ENCODE data around the gene ARID3A. TPM values are rescaled to one million over a fixed set of nuclear protein-coding genes. Genes with fewer than 3 reads are reported as not detected.

The ARID3A gene
- total and polyA plus RNA-seq, 2 of the 8 experiments (the other 6 are each of a cell fraction or from before 2014, with no cell fraction given), result 40.5 to 77.4 TPM

DNA sequence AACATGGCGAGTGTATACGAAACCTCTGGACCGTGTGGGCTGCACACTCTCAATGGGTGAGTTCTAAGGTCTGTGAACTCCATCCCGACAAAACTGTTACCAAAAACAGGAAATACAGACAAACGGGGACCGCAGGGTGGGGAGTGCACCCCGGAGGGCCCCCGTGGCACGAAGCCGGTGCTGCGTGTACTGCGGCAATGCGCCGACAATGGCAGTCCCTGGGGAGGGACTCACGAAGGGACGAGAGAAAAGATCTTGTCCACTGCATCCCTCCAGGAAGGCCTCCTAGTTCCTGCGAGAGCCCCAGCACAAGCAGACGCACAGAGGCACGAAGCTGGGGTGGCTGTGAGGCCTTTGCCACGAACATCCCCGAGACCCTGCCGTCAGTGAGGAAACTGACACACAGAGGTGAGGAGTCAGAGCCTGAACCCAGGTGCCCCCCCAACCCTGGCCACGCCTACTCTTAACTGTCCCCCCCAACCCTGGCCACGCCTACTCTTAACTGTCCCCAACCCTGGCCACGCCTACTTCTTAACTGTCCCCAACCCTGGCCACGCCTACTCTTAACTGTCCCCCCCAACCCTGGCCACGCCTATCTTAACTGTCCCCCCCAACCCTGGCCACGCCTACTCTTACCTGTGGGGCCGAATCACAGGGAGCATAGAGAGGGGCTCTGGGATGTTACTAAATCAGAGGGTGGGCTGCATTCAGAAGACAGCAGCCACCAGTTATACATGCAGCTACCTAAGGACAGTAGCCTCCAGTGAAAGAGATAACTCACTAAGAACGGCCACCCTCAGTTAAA, 37.1 kb upstream of the ARID3A start (continued):
- TF ChIP-seq, protein P1, sequence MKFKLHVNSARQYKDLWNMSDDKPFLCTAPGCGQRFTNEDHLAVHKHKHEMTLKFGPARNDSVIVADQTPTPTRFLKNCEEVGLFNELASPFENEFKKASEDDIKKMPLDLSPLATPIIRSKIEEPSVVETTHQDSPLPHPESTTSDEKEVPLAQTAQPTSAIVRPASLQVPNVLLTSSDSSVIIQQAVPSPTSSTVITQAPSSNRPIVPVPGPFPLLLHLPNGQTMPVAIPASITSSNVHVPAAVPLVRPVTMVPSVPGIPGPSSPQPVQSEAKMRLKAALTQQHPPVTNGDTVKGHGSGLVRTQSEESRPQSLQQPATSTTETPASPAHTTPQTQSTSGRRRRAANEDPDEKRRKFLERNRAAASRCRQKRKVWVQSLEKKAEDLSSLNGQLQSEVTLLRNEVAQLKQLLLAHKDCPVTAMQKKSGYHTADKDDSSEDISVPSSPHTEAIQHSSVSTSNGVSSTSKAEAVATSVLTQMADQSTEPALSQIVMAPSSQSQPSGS (IDR thresholded peaks at IDR 0.05; ENCODE audit: low read length), result no peak
- no peak for TF ChIP-seq EZH2 (IDR thresholded peaks at IDR 0.05; ENCODE audit: low read depth, low read length, severe bottlenecking)
- no peak for TF ChIP-seq RNF2 (IDR thresholded peaks at IDR 0.05; ENCODE audit: borderline replicate concordance, low read depth, low read length, missing control alignments, poor library complexity, severe bottlenecking)
- TF ChIP-seq SAP30 (IDR thresholded peaks at IDR 0.05; ENCODE audit: insufficient read depth, insufficient replicate concordance, low read length), result no peak
- no peak for TF ChIP-seq RFX5 (IDR thresholded peaks at IDR 0.05; ENCODE audit: borderline replicate concordance, low read depth, low read length)
